ENCODE data around the gene SAMD7.

Gene SAMD7

GRCh38 chr3:169914321-169914720 lies 2.9 kb downstream of the SAMD7 start:
- no peaks in the 10 kb centered on the region for H3K4me1 ChIP-seq (ENCODE audit: control insufficient read depth, insufficient read depth, low read length)
- H3K9me3 ChIP-seq (ENCODE audit: control insufficient read depth, insufficient read depth, low read length), result no peaks in the 10 kb centered on the region
- H3K27me3 ChIP-seq (ENCODE audit: control insufficient read depth, insufficient read depth, low read length), result no peaks in the 10 kb centered on the region
- H3K9ac ChIP-seq (ENCODE audit: low read depth, low read length), result no peak overlapping the region
- H3K4me3 ChIP-seq (ENCODE audit: low read depth, low read length), result no peak overlapping the region
- H3K36me3 ChIP-seq (ENCODE audit: control insufficient read depth, insufficient read depth, low read length), result no peaks in the 10 kb centered on the region

- Histone ChIP-seq H3K9me3 (ENCODE audit: control insufficient read depth, insufficient read depth, low read length) (no peaks in the 10 kb centered on the region), H3K36me3 (ENCODE audit: control insufficient read depth, insufficient read depth, low read length) (no peaks in the 10 kb centered on the region), H3K27me3 (ENCODE audit: control insufficient read depth, insufficient read depth, low read length) (no peaks in the 10 kb centered on the region), H3K4me3 (ENCODE audit: low read depth, low read length) (no peak overlapping the region), H3K9ac (ENCODE audit: low read depth, low read length) (no peak overlapping the region), H3K4me1 (ENCODE audit: control insufficient read depth, insufficient read depth, low read length) (no peaks in the 10 kb centered on the region)
Measured at GRCh38 chr3:169923189-169923588, 11.8 kb downstream of the SAMD7 start.

GRCh38 chr3:169923831-169924230 lies 12.5 kb downstream of the SAMD7 start:
- H3K9ac ChIP-seq (ENCODE audit: low read depth, low read length), result no peak overlapping the region
- no peak overlapping the region for H3K4me3 ChIP-seq (ENCODE audit: low read depth, low read length)
- no peaks in the 10 kb centered on the region for H3K27me3 ChIP-seq (ENCODE audit: control insufficient read depth, insufficient read depth, low read length)
- H3K4me1 ChIP-seq (ENCODE audit: control insufficient read depth, insufficient read depth, low read length), result no peaks in the 10 kb centered on the region
- H3K9me3 ChIP-seq (ENCODE audit: control insufficient read depth, insufficient read depth, low read length), result no peaks in the 10 kb centered on the region
- no peaks in the 10 kb centered on the region for H3K36me3 ChIP-seq (ENCODE audit: control insufficient read depth, insufficient read depth, low read length)

- no peak overlapping the region for H3K9ac ChIP-seq (ENCODE audit: low read depth, low read length)
Measured at GRCh38 chr3:169929830-169930519, 18.6 kb downstream of the SAMD7 start.

GRCh38 chr3:169930843-169931242 lies 19.5 kb downstream of the SAMD7 start:
- Histone ChIP-seq H3K9me3 (ENCODE audit: control insufficient read depth, insufficient read depth, low read length) (no peaks in the 10 kb centered on the region), H3K4me1 (ENCODE audit: control insufficient read depth, insufficient read depth, low read length) (no peaks in the 10 kb centered on the region), H3K9ac (ENCODE audit: low read depth, low read length) (no peak overlapping the region), H3K36me3 (ENCODE audit: control insufficient read depth, insufficient read depth, low read length) (no peaks in the 10 kb centered on the region), H3K4me3 (ENCODE audit: low read depth, low read length) (no peak overlapping the region), H3K27me3 (ENCODE audit: control insufficient read depth, insufficient read depth, low read length) (no peaks in the 10 kb centered on the region)

More at GRCh38 chr3:169929830-169930519, 18.6 kb downstream of the SAMD7 start:
- Histone ChIP-seq H3K27me3 (ENCODE audit: control insufficient read depth, insufficient read depth, low read length) (no peaks in the 10 kb centered on the region), H3K9me3 (ENCODE audit: control insufficient read depth, insufficient read depth, low read length) (no peaks in the 10 kb centered on the region), H3K36me3 (ENCODE audit: control insufficient read depth, insufficient read depth, low read length) (no peaks in the 10 kb centered on the region), H3K4me1 (ENCODE audit: control insufficient read depth, insufficient read depth, low read length) (no peaks in the 10 kb centered on the region), H3K4me3 (ENCODE audit: low read depth, low read length) (no peak overlapping the region)

- Histone ChIP-seq H3K36me3 (ENCODE audit: control insufficient read depth, insufficient read depth, low read length) (no peaks in the 10 kb centered on the region), H3K9ac (ENCODE audit: low read depth, low read length) (no peak overlapping the region), H3K27me3 (ENCODE audit: control insufficient read depth, insufficient read depth, low read length) (no peaks in the 10 kb centered on the region), H3K9me3 (ENCODE audit: control insufficient read depth, insufficient read depth, low read length) (no peaks in the 10 kb centered on the region), H3K4me1 (ENCODE audit: control insufficient read depth, insufficient read depth, low read length) (no peaks in the 10 kb centered on the region), H3K4me3 (ENCODE audit: low read depth, low read length) (no peak overlapping the region)
Measured at GRCh38 chr3:169931747-169932520, 20.6 kb downstream of the SAMD7 start.

- H3K36me3 ChIP-seq (ENCODE audit: control insufficient read depth, insufficient read depth, low read length), result no peaks in the 10 kb centered on the region
- no peaks in the 10 kb centered on the region for H3K4me1 ChIP-seq (ENCODE audit: control insufficient read depth, insufficient read depth, low read length)
- H3K27me3 ChIP-seq (ENCODE audit: control insufficient read depth, insufficient read depth, low read length), result no peaks in the 10 kb centered on the region
- no peak overlapping the region for H3K9ac ChIP-seq (ENCODE audit: low read depth, low read length)
- no peaks in the 10 kb centered on the region for H3K9me3 ChIP-seq (ENCODE audit: control insufficient read depth, insufficient read depth, low read length)
- no peak overlapping the region for H3K4me3 ChIP-seq (ENCODE audit: low read depth, low read length)
Measured at GRCh38 chr3:169939320-169939719, 27.9 kb downstream of the SAMD7 start.

GRCh38 chr3:169939751-169940150 lies 28.4 kb downstream of the SAMD7 start:
- H3K9me3 ChIP-seq (ENCODE audit: control insufficient read depth, insufficient read depth, low read length), result no peaks in the 10 kb centered on the region
- no peaks in the 10 kb centered on the region for H3K36me3 ChIP-seq (ENCODE audit: control insufficient read depth, insufficient read depth, low read length)
- no peak overlapping the region for H3K4me3 ChIP-seq (ENCODE audit: low read depth, low read length)
- no peaks in the 10 kb centered on the region for H3K4me1 ChIP-seq (ENCODE audit: control insufficient read depth, insufficient read depth, low read length)
- no peaks in the 10 kb centered on the region for H3K27me3 ChIP-seq (ENCODE audit: control insufficient read depth, insufficient read depth, low read length)
- no peak overlapping the region for H3K9ac ChIP-seq (ENCODE audit: low read depth, low read length)

- H3K4me3 ChIP-seq (ENCODE audit: low read depth, low read length), result no peak overlapping the region
- H3K4me1 ChIP-seq (ENCODE audit: control insufficient read depth, insufficient read depth, low read length), result no peaks in the 10 kb centered on the region
- H3K36me3 ChIP-seq (ENCODE audit: control insufficient read depth, insufficient read depth, low read length), result no peaks in the 10 kb centered on the region
- H3K9me3 ChIP-seq (ENCODE audit: control insufficient read depth, insufficient read depth, low read length), result no peaks in the 10 kb centered on the region
- H3K27me3 ChIP-seq (ENCODE audit: control insufficient read depth, insufficient read depth, low read length), result no peaks in the 10 kb centered on the region
- H3K9ac ChIP-seq (ENCODE audit: low read depth, low read length), result no peak overlapping the region
Measured at GRCh38 chr3:169940470-169941181, 29.3 kb downstream of the SAMD7 start.

GRCh38 chr3:169945313-169945712 lies 33.9 kb downstream of the SAMD7 start:
- Histone ChIP-seq H3K27me3 (ENCODE audit: control insufficient read depth, insufficient read depth, low read length) (no peaks in the 10 kb centered on the region), H3K4me3 (ENCODE audit: low read depth, low read length) (no peak overlapping the region), H3K9ac (ENCODE audit: low read depth, low read length) (no peak overlapping the region), H3K9me3 (ENCODE audit: control insufficient read depth, insufficient read depth, low read length) (no peaks in the 10 kb centered on the region), H3K4me1 (ENCODE audit: control insufficient read depth, insufficient read depth, low read length) (no peaks in the 10 kb centered on the region), H3K36me3 (ENCODE audit: control insufficient read depth, insufficient read depth, low read length) (no peaks in the 10 kb centered on the region)

- H3K27me3 ChIP-seq (ENCODE audit: control insufficient read depth, insufficient read depth, low read length), result no peaks in the 10 kb centered on the region
- no peaks in the 10 kb centered on the region for H3K36me3 ChIP-seq (ENCODE audit: control insufficient read depth, insufficient read depth, low read length)
- no peaks in the 10 kb centered on the region for H3K4me1 ChIP-seq (ENCODE audit: control insufficient read depth, insufficient read depth, low read length)
Measured at GRCh38 chr3:169946336-169946735, 35.0 kb downstream of the SAMD7 start.

More at GRCh38 chr3:169946336-169946735, 35.0 kb downstream of the SAMD7 start:
- no peak overlapping the region for H3K4me3 ChIP-seq (ENCODE audit: low read depth, low read length)
- no peaks in the 10 kb centered on the region for H3K9me3 ChIP-seq (ENCODE audit: control insufficient read depth, insufficient read depth, low read length)
- H3K9ac ChIP-seq (ENCODE audit: low read depth, low read length), result no peak overlapping the region
